Fibroblast of lung (primary cell): Measurements from ENCODE around the gene VIPR2. TPM values are rescaled to one million over a fixed set of nuclear protein-coding genes. Genes with fewer than 3 reads are reported as not detected.

Source experiments
- DNase-seq, 2 donors: peaks; one replicate each; pipeline versions ENCODE4 v3.0.0 to v3.0.0-alpha.2; 2010; ENCODE audit warnings: low read depth in 2 of 2
- H2AFZ ChIP-seq: 2 replicates; pipeline ENCODE4 v1.5.1; 2012; ENCODE audit warnings: low read length, control low read depth, inconsistent platforms
- H3K27ac ChIP-seq: 2 replicates; pipeline ENCODE4 v1.5.1; 2011; ENCODE audit warnings: low read length, control low read depth; ENCODE audit not compliant: insufficient read depth
- H3K27me3 ChIP-seq: 2 replicates; pipeline ENCODE4 v1.5.1; 2011; ENCODE audit warnings: mild to moderate bottlenecking, low read length; ENCODE audit not compliant: control insufficient read depth, insufficient read depth
- H3K36me3 ChIP-seq: 2 replicates; pipeline ENCODE4 v1.5.1; 2011; ENCODE audit warnings: low read length; ENCODE audit not compliant: control insufficient read depth, insufficient read depth
- H3K4me1 ChIP-seq: 2 replicates; pipeline ENCODE4 v1.5.1; 2011; ENCODE audit warnings: low read length; ENCODE audit not compliant: control insufficient read depth, insufficient read depth; ENCODE audit errors: extremely low read depth
- H3K4me2 ChIP-seq: 2 replicates; pipeline ENCODE4 v1.5.1; 2011; ENCODE audit warnings: low read length, control low read depth; ENCODE audit not compliant: insufficient read depth; ENCODE audit errors: extremely low read depth
- H3K4me3 ChIP-seq, 4 experiments: fragments of 200-600 bp in 1 of 4; sonication (generic) in 1 of 4; replicated peaks in 1 of 4; 2 replicates each; pipeline ENCODE4 v1.5.1; 2011 to 2016; ENCODE audit warnings: low read length in 4 of 4, low read depth in 3 of 4, mild to moderate bottlenecking in 3 of 4, control low read depth in 2 of 4, inconsistent platforms in 1 of 4, mixed read lengths in 1 of 4; ENCODE audit not compliant: insufficient read depth in 1 of 4; ENCODE audit errors: control extremely low read depth in 1 of 4
- H3K79me2 ChIP-seq: 2 replicates; pipeline ENCODE4 v1.5.1; 2012; ENCODE audit warnings: mild to moderate bottlenecking, low read length, inconsistent platforms; ENCODE audit not compliant: control insufficient read depth, insufficient read depth
- H3K9ac ChIP-seq: 2 replicates; pipeline ENCODE4 v1.5.1; 2011; ENCODE audit warnings: mild to moderate bottlenecking, low read length, control low read depth; ENCODE audit not compliant: insufficient read depth
- H3K9me3 ChIP-seq: 2 replicates; pipeline ENCODE4 v1.5.1; 2012; ENCODE audit warnings: low read depth, low read length; ENCODE audit not compliant: control insufficient read depth, insufficient read depth
- H4K20me1 ChIP-seq: 2 replicates; pipeline ENCODE4 v1.5.1; 2011; ENCODE audit warnings: low read length; ENCODE audit not compliant: control insufficient read depth, insufficient read depth; ENCODE audit errors: extremely low read depth
- CTCF ChIP-seq, 2 donors: IDR thresholded peaks in 1 of 2; conservative IDR thresholded peaks in 1 of 2; 1 replicate in 1 of 2; 2 replicates in 1 of 2; pipeline ENCODE4 v1.5.1; 2011 to 2012; ENCODE audit warnings: low read length in 2 of 2, control low read depth in 1 of 2, inconsistent platforms in 1 of 2, low read depth in 1 of 2, mild to moderate bottlenecking in 1 of 2
- EZH2 ChIP-seq: IDR thresholded peaks from 2 replicates; pipeline ENCODE4 v1.5.1; 2012; ENCODE audit warnings: low read length, control low read depth, mild to moderate bottlenecking; ENCODE audit errors: missing control alignments
- polyA plus RNA-seq, 2 donors: library from polyadenylated mRNA; depleted of rRNA in 1 of 2; stranded (reverse) in 1 of 2; unstranded in 1 of 2; fragments of >200 nt; gene quantifications; 2 replicates each; pipeline ENCODE4 v1.2.1, GENCODE V29; 2011 to 2012; ENCODE audit warnings: missing spikeins in 1 of 2
- total RNA-seq: library from RNA; depleted of rRNA; stranded (reverse); fragments of >200 nt; gene quantifications from 2 replicates; pipeline ENCODE4 v1.2.1, GENCODE V29; 2014

The VIPR2 gene
- total and polyA plus RNA-seq, 2 donors (not counting 1 experiment from before 2014, with no cell fraction given) = not detected

GRCh38 chr7:159064121-159064815 is 80.4 kb downstream of the VIPR2 start:
- Histone ChIP-seq H3K79me2 (no peaks in the 10 kb centered on the region), H3K9ac (no peak overlapping the region), H3K27ac (no peak overlapping the region), H3K4me3 (no peak overlapping the region), H3K36me3 (no peaks in the 10 kb centered on the region), H3K4me1 (no peaks in the 10 kb centered on the region), H3K9me3 (no peaks in the 10 kb centered on the region), H4K20me1 (no peaks in the 10 kb centered on the region), H3K4me2 (no peak overlapping the region), H2AFZ (no peak overlapping the region), H3K27me3 (no peaks in the 10 kb centered on the region)
- no peak for DNase-seq
- TF ChIP-seq EZH2 (no peak), CTCF (conservative IDR thresholded peaks at IDR 0.05 in 1 of 2, IDR thresholded peaks at IDR 0.05 in 1 of 2; ENCODE audit: low read depth in 1 of 2, low read length in 2 of 2) (no peak)

- no peak overlapping the region for H3K27ac ChIP-seq
- H3K4me2 ChIP-seq = no peak overlapping the region
- H3K27me3 ChIP-seq = no peaks in the 10 kb centered on the region
- H3K36me3 ChIP-seq = no peaks in the 10 kb centered on the region
- no peak for TF ChIP-seq EZH2
- TF ChIP-seq CTCF (conservative IDR thresholded peaks at IDR 0.05 in 1 of 2, IDR thresholded peaks at IDR 0.05 in 1 of 2; ENCODE audit: low read depth in 1 of 2, low read length in 2 of 2) = no peak
- H3K4me3 ChIP-seq = no peak overlapping the region
- no peak overlapping the region for H2AFZ ChIP-seq
- no peaks in the 10 kb centered on the region for H3K9me3 ChIP-seq
- no peak for DNase-seq
- no peak overlapping the region for H3K9ac ChIP-seq
- no peaks in the 10 kb centered on the region for H3K4me1 ChIP-seq
- H4K20me1 ChIP-seq = no peaks in the 10 kb centered on the region
- H3K79me2 ChIP-seq = no peaks in the 10 kb centered on the region
Measured at GRCh38 chr7:159063046-159063840, 81.4 kb downstream of the VIPR2 start.

GRCh38 chr7:159062569-159062968 is 82.1 kb downstream of the VIPR2 start:
- H3K27me3 ChIP-seq = no peaks in the 10 kb centered on the region
- no peaks in the 10 kb centered on the region for H3K79me2 ChIP-seq
- H2AFZ ChIP-seq = no peak overlapping the region
- H4K20me1 ChIP-seq = no peaks in the 10 kb centered on the region
- no peaks in the 10 kb centered on the region for H3K36me3 ChIP-seq
- DNase-seq = no peak
- no peak for TF ChIP-seq EZH2
- no peak for TF ChIP-seq CTCF (conservative IDR thresholded peaks at IDR 0.05 in 1 of 2, IDR thresholded peaks at IDR 0.05 in 1 of 2; ENCODE audit: low read depth in 1 of 2, low read length in 2 of 2)
- no peaks in the 10 kb centered on the region for H3K9me3 ChIP-seq
- no peaks in the 10 kb centered on the region for H3K4me1 ChIP-seq
- no peak overlapping the region for H3K9ac ChIP-seq
- no peak overlapping the region for H3K27ac ChIP-seq
- H3K4me3 ChIP-seq = no peak overlapping the region
- no peak overlapping the region for H3K4me2 ChIP-seq
